Measurements from ENCODE around the gene RETREG2. TPM values are rescaled to one million over a fixed set of nuclear protein-coding genes. Genes with fewer than 3 reads are reported as not detected.
A peak's percentile ranks its signal among the peaks of the same experiment; 100 is the strongest.

The RETREG2 gene
- polyA plus RNA-seq, 1 donor, result 105 TPM

- no peak for DNase-seq
These were observed 35.5 kb downstream of the RETREG2 start for GRCh38 chr2:219213486-219214071.

- no peak for DNase-seq
These were observed 36.1 kb downstream of the RETREG2 start for GRCh38 chr2:219214141-219214540.

- no peak for DNase-seq
These were observed 36.7 kb downstream of the RETREG2 start for GRCh38 chr2:219214786-219215185.

- DNase-seq, result no peak
These were observed 37.9 kb downstream of the RETREG2 start for GRCh38 chr2:219215871-219216534.

DNA sequence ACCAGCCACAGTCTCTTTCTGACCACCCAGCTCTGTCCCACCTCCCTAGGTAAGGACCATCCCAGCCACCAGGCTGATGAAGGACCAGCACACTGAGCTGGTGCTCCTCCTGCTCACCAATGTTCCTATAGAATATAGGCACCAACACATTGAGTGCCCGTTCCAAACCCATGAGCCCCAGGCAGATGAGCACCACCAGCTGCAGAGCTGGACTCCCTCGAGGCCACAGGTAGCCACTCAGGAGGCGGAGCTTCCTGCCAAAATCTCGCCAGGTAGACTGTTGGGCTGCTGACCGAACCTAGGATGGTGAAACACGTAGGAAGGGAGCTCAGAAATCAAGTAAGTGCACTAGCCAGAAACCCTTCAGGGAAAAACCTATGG is 38.5 kb downstream of the RETREG2 start:
- no peak for DNase-seq

- no peak for DNase-seq
These were observed 40.2 kb downstream of the RETREG2 start for GRCh38 chr2:219218217-219218731.

- peak; percentile 95 for DNase-seq
These were observed 40.9 kb downstream of the RETREG2 start, which contains the start of gene ABCB6 for GRCh38 chr2:219218732-219219701. Gene ABCB6 (minus strand): TSS chr2:219218958. CDS start chr2:219218673, 285 bp downstream.

DNA sequence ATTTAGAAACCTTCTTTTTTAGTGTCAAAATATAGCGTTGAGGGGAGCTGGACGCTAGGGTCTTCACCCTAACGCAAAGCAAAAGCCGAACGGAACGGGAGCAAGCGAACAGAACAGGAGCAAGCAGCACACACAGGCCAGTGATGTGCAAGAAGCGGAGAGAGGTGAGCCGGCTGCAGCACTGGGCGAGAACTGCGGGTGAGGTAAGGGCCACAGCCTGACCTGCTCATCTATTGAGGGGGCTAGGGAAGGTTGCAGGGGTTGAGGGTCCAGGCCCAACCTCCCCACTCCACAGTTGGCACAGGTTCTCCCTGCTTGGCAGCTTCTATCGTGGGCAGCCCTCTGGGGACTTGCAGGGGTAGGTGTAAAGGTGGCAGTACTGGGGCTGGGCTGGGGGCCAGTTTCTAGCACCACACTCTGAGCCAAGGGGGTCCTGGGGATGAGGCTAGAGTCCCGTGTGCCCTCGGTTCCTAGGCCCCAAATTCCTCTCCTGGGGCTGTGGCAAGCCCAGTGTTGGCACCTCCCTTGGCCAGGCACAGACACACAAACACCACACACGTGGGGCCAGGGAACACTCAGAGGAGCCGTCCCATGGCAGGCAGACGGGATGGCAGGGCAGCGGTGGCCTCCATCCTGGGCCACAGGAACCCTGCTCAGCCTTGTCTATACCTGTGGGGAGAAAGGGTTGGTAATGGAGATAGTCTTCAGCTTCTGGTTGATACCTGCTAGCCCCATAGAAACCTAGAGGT is 41.9 kb downstream of the RETREG2 start:
- no peak for DNase-seq

DNA sequence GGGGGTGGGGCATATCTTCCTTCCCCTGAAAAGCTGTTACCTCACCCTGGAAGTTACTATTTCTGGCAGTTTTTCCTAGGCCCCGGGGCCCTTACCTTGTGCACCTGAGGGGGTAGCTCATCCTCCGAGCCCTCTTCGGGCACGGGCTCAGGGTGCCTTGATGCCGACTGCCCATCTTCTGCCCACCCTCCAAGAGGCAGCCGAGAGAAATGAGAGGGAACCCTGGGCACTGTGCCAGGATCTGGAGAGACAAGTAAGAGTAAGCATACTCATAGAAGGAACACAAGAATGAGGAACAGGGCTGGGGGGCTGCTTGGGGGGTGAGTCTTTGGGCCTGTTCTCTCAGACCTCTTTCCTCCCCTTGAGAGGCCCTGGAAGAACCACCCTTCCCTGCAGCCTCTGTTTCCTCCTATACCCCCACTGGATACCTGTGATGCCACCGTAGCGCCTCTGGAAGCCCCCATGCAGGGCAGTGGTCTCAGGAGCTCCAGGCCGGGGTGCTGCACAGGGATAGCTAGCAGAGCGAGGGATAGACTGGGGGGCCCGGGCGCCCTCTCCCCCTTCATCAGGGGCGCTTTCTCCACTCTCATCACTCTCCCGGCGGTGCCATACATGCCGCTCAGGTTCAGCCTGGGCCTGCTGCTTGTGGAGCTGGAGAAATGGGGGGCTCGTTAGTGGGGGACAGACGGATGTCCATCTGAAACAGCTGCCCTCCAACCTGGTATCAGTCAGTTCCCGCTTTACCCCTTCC is 42.8 kb downstream of the RETREG2 start:
- no peak for DNase-seq

DNA sequence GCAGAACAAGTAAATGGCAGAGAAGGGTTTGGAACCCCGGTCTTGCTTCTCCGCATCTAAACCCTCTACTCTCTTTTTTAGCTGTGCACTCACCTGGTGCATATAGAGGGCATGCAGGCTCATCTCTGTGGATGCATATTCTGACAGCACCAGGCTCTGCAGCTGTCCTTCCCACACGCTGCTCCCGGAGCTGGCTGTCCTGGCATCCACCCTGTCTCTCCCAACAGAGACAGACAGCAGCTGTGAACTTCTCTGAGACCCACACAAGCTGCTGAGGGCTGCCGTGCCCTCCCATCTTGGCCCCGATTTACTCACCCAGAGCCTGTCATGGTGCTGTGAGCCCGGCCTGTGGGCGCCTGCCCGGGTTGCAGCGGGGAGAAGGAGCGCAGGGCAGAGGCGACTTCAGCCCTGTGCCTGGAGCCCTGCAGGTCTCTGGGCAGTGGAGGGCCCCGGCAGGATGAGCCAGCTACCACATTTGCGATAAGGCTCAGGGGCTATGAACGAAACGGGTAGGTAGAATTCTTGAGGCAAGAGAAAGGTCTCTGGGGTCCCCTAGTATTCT is 44.0 kb downstream of the RETREG2 start:
- DNase-seq, result no peak

DNA sequence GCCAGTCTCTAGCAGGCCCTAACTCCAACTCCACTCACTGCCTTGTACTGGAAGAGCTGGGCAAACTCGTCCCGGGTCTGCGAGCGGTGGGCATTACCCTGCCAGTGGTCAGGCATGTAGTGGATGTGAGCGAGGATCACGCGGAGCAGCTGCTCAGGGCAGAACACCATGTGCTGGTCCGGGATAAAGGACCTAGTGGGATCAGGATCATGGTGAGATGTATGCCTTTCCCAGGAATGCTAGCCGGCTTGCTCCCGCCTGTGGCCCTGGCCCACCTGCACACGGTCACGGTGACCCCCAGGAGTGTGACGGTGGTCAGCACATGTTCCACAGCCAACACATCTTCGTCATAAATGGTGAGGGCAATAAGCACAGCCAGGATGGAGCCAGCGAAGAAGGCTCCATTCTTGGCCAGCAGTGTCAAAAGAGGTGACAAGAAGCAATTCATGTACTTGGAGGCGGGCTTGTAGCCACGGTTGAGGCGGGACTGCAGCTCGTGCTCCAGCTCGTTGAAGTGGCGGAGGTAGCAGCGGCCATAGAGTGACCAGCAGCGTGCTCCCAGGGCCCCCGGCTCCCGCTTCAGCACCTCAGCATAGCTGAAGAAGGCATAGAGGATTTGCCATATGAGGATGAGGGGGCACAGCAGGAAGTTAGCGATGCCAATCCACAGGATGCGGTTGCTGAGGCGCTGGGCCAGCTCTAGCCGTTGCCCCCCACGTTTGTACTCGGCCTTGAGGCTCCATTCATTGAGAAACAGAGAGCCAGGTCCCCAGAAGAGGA is 45.9 kb downstream of the RETREG2 start:
- DNase-seq, result no peak

GRCh38 chr2:219225350-219225749 is 47.3 kb downstream of the RETREG2 start:
- DNase-seq, result no peak

DNA sequence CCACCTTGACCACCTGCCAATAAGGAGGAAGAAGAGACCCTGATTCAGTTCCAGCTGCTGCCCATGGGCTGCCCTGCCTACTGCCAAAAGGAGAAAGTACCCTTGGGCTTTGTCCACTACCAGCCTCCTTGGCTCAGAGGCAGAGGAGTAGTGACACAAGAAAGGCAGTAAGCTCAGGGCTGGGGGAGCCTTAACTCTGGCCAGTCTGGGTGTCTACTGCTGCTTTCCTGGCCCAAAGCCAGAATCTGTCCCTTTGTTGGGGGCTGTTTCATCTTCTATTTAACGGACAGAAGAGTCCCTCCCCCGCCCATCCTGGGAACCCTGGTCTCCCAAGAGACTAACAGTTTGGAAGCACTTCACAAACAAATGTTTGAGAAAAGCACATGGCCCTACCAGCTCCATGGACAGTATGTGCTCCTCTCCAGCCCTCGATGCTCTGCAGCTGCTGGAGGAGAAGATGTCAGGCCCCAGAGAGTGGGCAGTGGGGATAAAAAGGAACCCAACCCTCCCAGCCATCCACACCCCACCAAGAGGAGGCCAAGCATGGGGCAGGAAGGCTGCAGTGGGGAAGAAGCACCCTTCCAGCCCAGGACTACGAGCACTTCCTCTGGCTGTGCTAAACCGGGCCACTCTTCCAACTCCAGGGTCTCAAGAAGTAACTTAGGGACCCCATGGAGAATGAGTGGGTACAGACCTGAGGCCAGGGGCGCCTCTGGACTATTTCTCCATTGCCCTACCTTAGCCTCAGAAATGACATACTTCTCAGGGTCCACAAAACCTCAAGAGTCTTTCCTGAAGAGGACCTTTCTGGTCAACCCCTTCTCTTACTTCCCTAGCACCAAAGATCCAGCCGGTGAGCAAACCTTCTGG is 50.2 kb downstream of the RETREG2 start:
- no peak for DNase-seq

GRCh38 chr2:219228911-219229304 is 50.8 kb downstream of the RETREG2 start:
- DNase-seq, result no peak

- DNase-seq, result peak; percentile 99
These were observed 51.4 kb downstream of the RETREG2 start, which contains the start of the genes ANKZF1 and ATG9A for GRCh38 chr2:219229305-219230058. Gene ANKZF1 (plus strand): TSS chr2:219229806. CDS start chr2:219230258, 452 bp downstream. Gene ATG9A (minus strand): TSS chr2:219229636. CDS start chr2:219228024, 1,612 bp downstream.

DNA sequence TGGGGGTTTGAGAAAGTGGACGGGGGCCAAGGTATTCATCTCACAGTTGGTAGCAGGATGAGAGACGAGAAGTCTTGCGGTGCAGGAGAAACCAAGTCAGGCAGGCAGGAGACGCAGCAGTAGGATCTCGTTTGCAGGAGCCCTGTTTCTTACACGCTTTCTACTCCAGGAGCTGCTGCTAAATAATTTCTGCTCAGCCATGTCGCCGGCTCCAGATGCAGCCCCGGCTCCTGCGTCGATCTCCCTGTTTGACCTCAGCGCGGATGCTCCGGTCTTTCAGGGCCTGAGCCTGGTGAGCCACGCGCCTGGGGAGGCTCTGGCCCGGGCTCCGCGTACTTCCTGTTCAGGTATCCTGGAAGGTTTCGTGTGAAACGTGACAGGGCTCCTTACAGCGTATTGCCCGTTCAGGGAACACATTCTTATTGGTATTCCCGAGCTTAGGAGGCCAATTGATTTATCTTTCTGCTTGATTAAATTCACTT is 52.0 kb downstream of the RETREG2 start:
- no peak for DNase-seq

GRCh38 chr2:219234331-219234730 is 56.3 kb downstream of the RETREG2 start:
- DNase-seq, result no peak

Data from left kidney (tissue), 2 donors.